Mesodermal cell (in vitro differentiated cells): ENCODE data around the gene TOP1.

ENCODE experiments used
- H3K27ac ChIP-seq: 2 replicates; pipeline ENCODE4 v1.7.0; 2013; ENCODE audit warnings: mild to moderate bottlenecking, low read depth, low read length, moderate library complexity; ENCODE audit not compliant: severe bottlenecking
- H3K36me3 ChIP-seq: 2 replicates; pipeline ENCODE4 v1.7.1; 2013; ENCODE audit warnings: mild to moderate bottlenecking, low read length, moderate library complexity; ENCODE audit not compliant: control insufficient read depth, insufficient read depth
- H3K4me1 ChIP-seq: one replicate; pipeline ENCODE4 v1.7.1; 2013; ENCODE audit warnings: mild to moderate bottlenecking, low read length; ENCODE audit not compliant: insufficient read depth, control insufficient read depth, poor library complexity, severe bottlenecking
- H3K4me3 ChIP-seq: 2 replicates; pipeline ENCODE4 v1.7.0; 2013; ENCODE audit warnings: low read length, control low read depth, mild to moderate bottlenecking; ENCODE audit not compliant: insufficient read depth, poor library complexity, severe bottlenecking; ENCODE audit errors: extremely low read depth
- H3K9me3 ChIP-seq: 2 replicates; pipeline ENCODE4 v1.7.1; 2013; ENCODE audit warnings: mild to moderate bottlenecking, low read length, moderate library complexity; ENCODE audit not compliant: control insufficient read depth
- WGBS, 2 experiments: methylation state at CpG; one replicate each; pipeline ENCODE4 v1.1.5; 2013; ENCODE audit warnings: missing lambda C conversion rate in 2 of 2; ENCODE audit not compliant: insufficient coverage in 2 of 2; 5-methylcytosine and 5-hydroxymethylcytosine counted together

Gene TOP1

DNA sequence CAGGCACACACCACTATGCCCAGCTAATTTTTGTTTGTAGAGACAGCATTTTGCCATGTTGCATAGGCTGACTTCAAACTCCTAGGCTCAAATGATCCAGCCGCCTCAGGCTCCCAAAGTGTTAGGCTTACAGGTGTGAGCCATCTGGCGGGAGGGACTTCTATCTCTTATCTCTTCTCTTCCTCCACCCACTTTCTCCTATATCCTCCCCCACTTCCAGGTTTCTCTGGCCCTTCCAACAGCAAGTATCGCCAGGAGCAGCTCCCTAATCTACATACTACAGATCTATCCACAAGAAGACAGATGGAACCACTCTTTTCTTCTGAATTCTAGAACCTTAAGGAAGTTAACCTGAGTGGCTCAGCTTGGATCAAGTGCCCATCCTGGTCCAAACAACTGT lies 5.1 kb upstream of the TOP1 start:
- Histone ChIP-seq H3K27ac (no peak overlapping the region), H3K4me1 (no peaks in the 10 kb centered on the region), H3K4me3 (no peak overlapping the region), H3K36me3 (no peaks in the 10 kb centered on the region), H3K9me3 (no peaks in the 10 kb centered on the region)
- 86 to 88% methylated on average over 3 of the region's 3 CpGs for WGBS, 2 experiments

DNA sequence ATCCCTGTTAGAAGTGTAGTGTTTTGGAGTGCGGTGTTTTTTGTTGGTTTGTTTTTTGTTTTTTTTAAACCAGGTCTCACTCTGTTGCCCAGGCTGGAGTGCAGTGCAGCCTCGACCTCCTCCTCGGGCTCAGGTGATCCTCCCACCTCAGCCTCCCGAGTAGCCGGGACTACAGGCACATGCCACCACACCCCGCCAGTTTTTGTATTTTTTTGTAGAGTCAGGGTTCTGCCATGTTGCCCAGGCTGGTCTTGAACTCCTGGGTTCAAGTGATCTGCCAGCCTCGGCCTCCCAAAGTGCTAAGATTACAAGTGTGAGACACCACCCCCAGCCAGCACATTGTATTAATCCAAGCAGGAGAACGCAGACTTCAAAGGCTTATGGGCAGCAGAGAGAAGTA lies 1.3 kb upstream of the TOP1 start:
- Histone ChIP-seq H3K4me1 (peaks cover 15% of the 10 kb centered on the region), H3K27ac (no peak overlapping the region), H3K36me3 (peaks cover 23% of the 10 kb centered on the region), H3K9me3 (no peaks in the 10 kb centered on the region), H3K4me3 (no peak overlapping the region)
- 93 to 94% methylated on average over 6 to 7 of the region's 8 CpGs for WGBS, 2 experiments

DNA sequence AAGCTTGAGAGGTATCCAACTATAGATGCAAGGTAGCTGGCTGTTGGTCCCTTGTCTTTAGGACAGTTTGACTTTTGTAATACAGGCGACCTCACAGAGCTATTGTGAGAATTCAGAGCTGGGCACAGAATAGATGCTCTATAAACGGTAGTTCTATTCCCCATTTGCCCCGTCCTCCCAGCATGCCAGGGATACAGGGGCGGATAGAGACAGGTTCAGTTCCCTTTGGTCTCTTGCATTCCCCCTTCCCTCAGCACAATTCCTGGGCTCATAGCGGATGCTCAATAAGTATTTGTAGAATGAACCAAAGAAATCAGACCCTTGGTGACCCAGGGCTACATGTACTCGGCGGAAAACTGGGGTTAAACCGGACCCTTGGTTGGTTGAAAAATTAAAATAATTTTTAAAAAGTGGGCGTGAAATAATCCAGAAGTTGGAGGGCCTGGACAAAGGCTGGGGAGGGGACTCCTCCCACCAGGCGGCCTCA lies 707 bp upstream of the TOP1 start:
- Histone ChIP-seq H3K27ac (peak overlapping the region; percentile 62), H3K4me3 (peak overlapping the region; percentile 92), H3K4me1 (peaks cover 20% of the 10 kb centered on the region), H3K36me3 (peaks cover 28% of the 10 kb centered on the region), H3K9me3 (no peaks in the 10 kb centered on the region)
- 50 to 60% methylated on average over 9 to 10 of the region's 10 CpGs for WGBS, 2 experiments

DNA sequence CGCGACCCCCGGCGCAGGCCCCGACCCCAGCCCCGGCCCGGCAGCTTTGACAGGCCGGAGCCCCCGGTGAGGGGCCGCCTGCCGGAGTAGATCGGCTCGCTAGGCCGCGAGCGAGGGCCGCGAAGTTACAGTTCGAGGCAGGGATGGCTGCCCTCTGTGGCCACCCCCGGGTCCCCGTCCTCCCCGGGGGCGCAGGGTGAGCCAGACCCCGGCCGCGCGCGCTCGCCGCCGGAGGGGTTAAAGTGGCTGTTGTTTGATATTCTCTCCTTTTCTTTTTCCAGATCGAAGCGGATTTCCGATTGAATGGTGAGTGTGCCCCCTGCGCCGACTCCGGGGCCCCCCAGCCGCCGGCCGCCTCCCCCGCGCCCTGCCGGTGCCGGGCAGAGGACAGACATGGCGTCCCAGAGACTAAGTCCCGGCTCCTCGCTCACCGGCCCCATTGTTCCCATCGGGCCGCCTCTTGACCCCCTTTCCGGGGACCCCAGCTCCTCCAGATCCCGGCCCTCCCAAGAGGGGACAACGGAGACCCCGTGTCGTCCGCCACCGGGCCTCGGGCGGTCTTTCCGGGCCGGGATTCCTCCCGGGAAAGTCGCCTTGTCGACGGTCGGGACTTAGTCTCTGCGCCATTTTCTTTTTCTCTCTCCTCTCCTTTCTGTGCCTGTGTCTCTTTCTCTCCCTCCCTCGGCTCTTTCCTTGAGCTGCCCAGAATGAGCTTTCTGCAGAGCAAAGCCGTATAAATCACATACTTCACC lies 704 bp downstream of the TOP1 start:
- Histone ChIP-seq H3K27ac (peak overlapping the region; percentile 92), H3K9me3 (no peaks in the 10 kb centered on the region), H3K36me3 (peaks cover 40% of the 10 kb centered on the region), H3K4me3 (peak overlapping the region; percentile 92), H3K4me1 (peaks cover 24% of the 10 kb centered on the region)
- WGBS, 2 experiments = 0% methylated on average over 26 to 43 of the region's 69 CpGs

DNA sequence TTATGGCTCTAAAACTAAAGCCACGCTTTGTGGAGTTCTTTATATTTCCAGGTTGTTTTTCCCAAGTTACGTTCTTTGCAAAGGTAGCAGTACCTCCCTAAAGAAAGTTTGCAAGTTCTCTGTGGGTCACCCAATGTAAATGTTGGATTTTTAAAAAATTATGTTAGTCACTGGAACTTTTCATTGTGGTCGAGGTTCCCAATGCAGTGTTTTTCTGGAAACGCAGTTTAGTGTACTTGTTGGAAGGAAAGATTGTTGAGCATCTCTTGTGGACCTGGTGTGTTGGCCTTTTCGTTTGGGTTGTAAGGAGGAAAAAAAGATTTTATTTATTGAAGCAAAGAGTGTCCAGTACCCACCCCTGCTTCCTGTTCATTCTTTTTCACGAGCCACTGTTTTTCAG lies 1.4 kb downstream of the TOP1 start:
- H3K27ac ChIP-seq = peak overlapping the region; percentile 92
- peaks cover 24% of the 10 kb centered on the region for H3K4me1 ChIP-seq
- no peaks in the 10 kb centered on the region for H3K9me3 ChIP-seq
- peaks cover 47% of the 10 kb centered on the region for H3K36me3 ChIP-seq
- H3K4me3 ChIP-seq = peak overlapping the region; percentile 92
- 28 to 57% methylated on average over 4 to 5 of the region's 6 CpGs for WGBS, 2 experiments

DNA sequence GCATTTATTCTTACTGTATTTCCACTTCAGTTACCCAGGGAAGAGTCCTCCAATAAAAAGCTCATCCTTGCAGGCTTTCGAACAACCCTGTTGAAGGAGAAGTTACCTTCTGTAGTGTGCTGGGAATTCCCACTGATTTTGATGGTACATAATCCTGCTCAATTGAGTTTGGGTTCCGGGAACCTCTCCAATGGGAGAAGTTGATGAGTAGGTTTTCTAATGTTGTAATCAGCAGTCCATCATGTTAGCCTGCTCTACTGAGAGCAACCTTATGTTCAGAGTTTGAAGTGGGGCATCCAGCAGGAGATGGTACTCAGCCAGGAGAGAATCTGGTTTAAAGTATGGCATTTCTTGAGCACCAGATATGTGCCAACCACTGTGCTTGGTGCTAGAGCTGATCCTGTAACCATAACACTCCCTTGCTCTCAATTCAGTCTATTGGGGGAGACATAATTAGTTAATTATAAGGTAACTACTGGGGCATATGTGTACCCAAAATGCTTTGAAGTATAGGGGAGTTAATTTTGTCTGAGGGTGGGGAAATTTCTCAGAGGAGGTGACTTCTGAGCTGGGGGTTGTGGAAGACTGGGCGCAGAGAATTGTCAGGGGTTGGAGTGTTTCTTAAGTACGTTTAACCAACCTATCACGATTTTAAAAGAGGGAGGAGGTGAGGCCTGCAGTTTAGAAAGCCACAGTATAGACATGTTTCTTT lies 2.1 kb downstream of the TOP1 start:
- peaks cover 52% of the 10 kb centered on the region for H3K36me3 ChIP-seq
- no peaks in the 10 kb centered on the region for H3K9me3 ChIP-seq
- WGBS, 2 experiments = 73 to 82% methylated on average over 4 to 5 of the region's 5 CpGs
- H3K4me3 ChIP-seq = peak overlapping the region; percentile 92
- H3K27ac ChIP-seq = no peak overlapping the region
- peaks cover 24% of the 10 kb centered on the region for H3K4me1 ChIP-seq

DNA sequence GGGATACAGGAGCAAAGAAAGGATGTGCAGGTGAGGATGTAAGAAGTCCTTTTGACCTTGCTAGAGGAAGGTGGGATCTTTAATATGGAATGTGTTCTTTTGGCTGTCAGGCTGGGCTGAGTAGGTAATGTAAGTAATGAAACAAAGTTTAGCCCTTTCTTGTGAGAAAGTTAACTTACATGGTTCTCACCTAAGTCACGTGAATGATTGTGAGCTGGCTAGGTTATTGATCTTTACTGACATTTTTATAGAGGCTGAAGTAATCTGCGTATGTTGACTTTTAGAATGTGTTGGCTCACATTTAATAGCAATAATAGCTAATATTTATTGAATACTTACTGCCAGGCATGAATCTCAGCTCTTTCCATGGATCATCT lies 2.6 kb downstream of the TOP1 start:
- WGBS, 2 experiments = 100% methylated on average over 1 of the region's 2 CpGs; no CpG with 5 or more reads in 1 of the 2 experiments
- Histone ChIP-seq H3K4me1 (peaks cover 24% of the 10 kb centered on the region), H3K9me3 (no peaks in the 10 kb centered on the region), H3K27ac (no peak overlapping the region), H3K4me3 (peak overlapping the region; percentile 92), H3K36me3 (peaks cover 57% of the 10 kb centered on the region)

DNA sequence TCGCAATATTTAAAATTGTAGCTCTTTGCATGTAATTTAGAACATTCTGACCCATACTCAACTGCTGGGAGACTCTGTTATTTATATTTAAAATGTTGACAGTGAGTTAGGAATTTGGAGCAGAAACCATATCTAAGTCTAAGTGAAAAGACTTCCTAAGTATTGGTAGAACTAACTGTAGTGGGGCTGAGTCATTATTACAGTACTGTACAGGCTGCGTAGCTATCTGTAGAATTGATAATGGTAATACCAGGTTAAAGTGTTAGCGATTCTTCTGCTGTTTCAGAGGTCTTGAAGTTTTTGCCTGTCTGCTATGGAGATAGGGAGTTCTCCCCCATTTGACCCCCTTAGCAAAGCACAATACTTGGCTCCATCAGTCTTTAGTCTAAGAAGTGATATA lies 3.6 kb downstream of the TOP1 start:
- Histone ChIP-seq H3K27ac (no peak overlapping the region), H3K4me1 (peaks cover 24% of the 10 kb centered on the region), H3K4me3 (peak overlapping the region; percentile 15), H3K9me3 (no peaks in the 10 kb centered on the region), H3K36me3 (peaks cover 62% of the 10 kb centered on the region)
- 100% methylated on average over 1 to 2 of the region's 3 CpGs for WGBS, 2 experiments

DNA sequence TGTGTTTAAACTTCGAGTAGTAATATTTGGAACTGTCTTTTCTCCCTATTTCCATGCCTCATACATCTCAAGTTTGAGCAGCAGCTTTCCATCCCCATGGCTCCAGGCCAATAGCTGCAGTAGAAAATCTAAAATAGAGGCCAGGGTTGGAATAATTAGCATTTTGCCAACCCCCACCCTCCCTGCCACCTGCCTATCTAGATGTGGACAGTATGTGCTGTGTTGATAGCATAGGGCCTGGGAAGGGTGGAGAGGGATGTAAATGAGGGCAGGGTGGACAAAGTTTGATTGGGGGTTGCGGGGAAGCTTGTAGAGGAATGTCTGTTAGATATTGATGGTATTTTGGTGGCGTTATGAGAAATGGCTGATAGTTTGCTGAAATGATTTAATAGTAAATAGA lies 5.6 kb downstream of the TOP1 start:
- H3K27ac ChIP-seq = no peak overlapping the region
- H3K36me3 ChIP-seq = peaks cover 78% of the 10 kb centered on the region
- 97 to 100% methylated on average over 2 of the region's 3 CpGs for WGBS, 2 experiments
- H3K4me1 ChIP-seq = peaks cover 24% of the 10 kb centered on the region
- H3K9me3 ChIP-seq = no peaks in the 10 kb centered on the region
- H3K4me3 ChIP-seq = no peak overlapping the region

DNA sequence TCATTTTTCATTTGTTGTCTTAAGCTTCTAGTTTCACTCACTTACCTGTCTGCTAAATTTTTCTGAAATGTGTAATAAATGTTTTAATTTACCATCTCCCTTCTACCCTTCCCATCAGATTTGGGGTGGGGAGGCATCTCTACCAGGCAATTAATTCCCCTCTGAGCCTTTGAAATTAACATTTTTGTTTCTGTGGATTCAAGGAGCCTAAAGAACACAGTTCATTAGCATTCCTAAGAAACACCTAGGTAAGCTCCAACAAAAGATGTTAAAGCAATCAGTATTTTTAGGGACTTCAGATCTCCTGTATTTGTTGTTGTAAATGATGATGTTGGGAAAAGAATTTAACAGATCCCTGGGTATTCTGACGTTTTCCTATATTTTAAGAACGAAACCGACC lies 6.6 kb downstream of the TOP1 start:
- WGBS, 2 experiments = 40% methylated on average over 1 of the region's 3 CpGs; no CpG with 5 or more reads in 1 of the 2 experiments
- peaks cover 76% of the 10 kb centered on the region for H3K36me3 ChIP-seq
- H3K4me3 ChIP-seq = no peak overlapping the region
- no peaks in the 10 kb centered on the region for H3K9me3 ChIP-seq
- peaks cover 24% of the 10 kb centered on the region for H3K4me1 ChIP-seq
- no peak overlapping the region for H3K27ac ChIP-seq

DNA sequence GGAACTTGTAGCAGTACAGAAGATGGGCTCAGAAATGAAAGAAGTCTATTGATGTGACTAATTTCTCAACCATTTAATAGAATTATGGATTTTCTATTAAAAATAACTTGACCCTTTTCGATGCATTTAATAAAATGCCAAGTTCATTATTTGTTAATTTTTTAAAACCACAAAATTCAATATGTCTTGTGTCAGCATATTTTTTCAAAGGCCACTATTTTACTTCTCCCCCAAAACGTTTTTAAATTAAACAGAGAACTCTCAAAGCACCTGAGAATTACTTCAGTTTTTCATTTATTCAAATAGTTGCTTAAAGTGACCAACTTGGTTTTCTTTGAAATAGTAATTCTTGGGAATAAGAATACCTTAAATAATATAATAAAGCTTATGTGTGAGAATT lies 8.6 kb downstream of the TOP1 start:
- Histone ChIP-seq H3K36me3 (peaks cover 75% of the 10 kb centered on the region), H3K4me1 (peaks cover 9% of the 10 kb centered on the region), H3K9me3 (no peaks in the 10 kb centered on the region), H3K4me3 (no peak overlapping the region), H3K27ac (no peak overlapping the region)
- WGBS, 2 experiments = 83% methylated on average over 2 of the region's 2 CpGs; no CpG with 5 or more reads in 1 of the 2 experiments
